Vagina (tissue), 2 donors: Measurements from ENCODE around the gene EFNA1.

Source experiments
- CTCF ChIP-seq, 3 experiments: fragments of 450-650 bp in 2 of 3; fragments of 200-600 bp in 1 of 3; sonication (generic) in 1 of 3; IDR thresholded peaks; one replicate each; pipeline ENCODE4 v1.5.1; 2017 to 2019; ENCODE audit warnings: antibody characterized with exemption in 3 of 3, mild to moderate bottlenecking in 2 of 3, moderate library complexity in 2 of 3
- POLR2A ChIP-seq, 2 donors: fragments of 450-650 bp; IDR thresholded peaks; one replicate each; pipeline ENCODE4 v1.6.1; 2017; ENCODE audit warnings: antibody characterized with exemption in 2 of 2, mild to moderate bottlenecking in 2 of 2, moderate library complexity in 2 of 2
- POLR2AphosphoS5 ChIP-seq, 2 donors: sonication (generic); formaldehyde crosslinking; IDR thresholded peaks; one replicate each; pipeline ENCODE4 v1.9.0; 2017; ENCODE audit warnings: antibody characterized with exemption in 2 of 2, mild to moderate bottlenecking in 2 of 2, low read depth in 1 of 2; ENCODE audit not compliant: insufficient read depth in 1 of 2

- TF ChIP-seq CTCF (IDR thresholded peaks at IDR 0.05) (no peak), POLR2AphosphoS5 (IDR thresholded peaks at IDR 0.05; ENCODE audit: insufficient read depth in 1 of 2, low read depth in 1 of 2) (no peak), POLR2A (IDR thresholded peaks at IDR 0.05) (no peak)
Observed at GRCh38 chr1:155081472-155082300, 46.0 kb upstream of the EFNA1 start.
